ENCODE data around the gene G6PC3. TPM values are rescaled to one million over a fixed set of nuclear protein-coding genes. Genes with fewer than 3 reads are reported as not detected.

The G6PC3 gene
- total and polyA plus RNA-seq, 2 of the 4 experiments (the other 2 are of a cell fraction), result 20.4 to 107 TPM

- Histone ChIP-seq H4K8ac (ENCODE audit: low read depth in 2 of 2, low read length in 2 of 2) (no peak overlapping the region), H3K79me1 (ENCODE audit: low read depth in 1 of 2, low read length in 2 of 2) (peaks cover 16 to 65% of the 10 kb centered on the region in 2 experiments; a peak in 3 of 4 replicates), H3K56ac (ENCODE audit: extremely low read depth, insufficient read depth, low read length) (no peak overlapping the region), H3K9me1 (ENCODE audit: insufficient read depth, low read length) (peaks cover 6% of the 10 kb centered on the region), H2BK120ac (ENCODE audit: low read depth, low read length) (no peak overlapping the region), H3K18ac (ENCODE audit: low read depth, low read length) (no peak overlapping the region), H3K9ac (ENCODE audit: low read depth, low read length) (no peak overlapping the region), H3K4ac (ENCODE audit: low read depth, low read length) (no peak overlapping the region), H4K5ac (ENCODE audit: low read depth, low read length) (no peak overlapping the region), H4K91ac (ENCODE audit: insufficient read depth, low read depth, low read length) (no peak overlapping the region), H3K27me3 (ENCODE audit: control insufficient read depth, insufficient read depth, low read length) (no peaks in the 10 kb centered on the region), H3K27ac (ENCODE audit: insufficient read depth, low read length) (no peak overlapping the region), H2BK15ac (ENCODE audit: low read depth, low read length) (no peak overlapping the region), H4K20me1 (ENCODE audit: insufficient read depth, low read length) (0 out of 2 replicates have a peak, but pooled peaks cover 6% of the 10 kb centered on the region), H2AFZ (replicated peaks; ENCODE audit: low read length, poor library complexity) (no peak overlapping the region), H3K23ac (ENCODE audit: low read depth, low read length) (no peak overlapping the region), H3K4me2 (ENCODE audit: low read depth, low read length) (no peak overlapping the region), H3K36me3 (ENCODE audit: control insufficient read depth, insufficient read depth, low read length) (peaks cover 36% of the 10 kb centered on the region), H2BK20ac (ENCODE audit: low read depth, low read length) (no peak overlapping the region), H3K4me3 (ENCODE audit: insufficient read depth, low read depth, low read length) (no peak overlapping the region), H3K9me3 (ENCODE audit: control insufficient read depth, insufficient read depth, low read length) (no peaks in the 10 kb centered on the region), H2AK9ac (replicated peaks; ENCODE audit: low read depth, low read length, poor library complexity) (peak overlapping the region; percentile 18), H3K14ac (replicated peaks; ENCODE audit: low read depth, low read length) (no peak overlapping the region), H2AK5ac (ENCODE audit: low read depth, low read length) (no peak overlapping the region), H3K4me1 (ENCODE audit: control insufficient read depth, insufficient read depth, low read length) (peaks cover 24% of the 10 kb centered on the region), H2BK5ac (ENCODE audit: low read depth, low read length, poor library complexity, severe bottlenecking) (no peak overlapping the region)
- DNase-seq, result peak; percentile 39
- in situ Hi-C loops (cut with MboI; ENCODE audit: low sequenced_read_pairs) (no loop called here), dilution Hi-C loops (cut with HindIII; ENCODE audit: low sequenced_read_pairs, unreplicated experiment) (no loop called here), intact Hi-C loops (cut with micrococcal nuclease) (no loop called here)
- POLR2A ChIA-PET (ENCODE audit: unreplicated experiment), result no interaction called here
- TF ChIP-seq SMC3 (IDR thresholded peaks at IDR 0.05; ENCODE audit: low read depth, low read length) (no peak), CTCF (conservative IDR thresholded peaks at IDR 0.05; ENCODE audit: low read depth, low read length) (0 out of 2 replicates have a peak, but pooled peaks have one; percentile 5), BHLHE40 (IDR thresholded peaks at IDR 0.05; ENCODE audit: low read depth, low read length) (no peak), MAFK (IDR thresholded peaks at IDR 0.05; ENCODE audit: low read depth, low read length) (no peak)
- 54% methylated on average over 3 of the region's 9 CpGs; no CpG with 5 or more reads in 1 of the 2 experiments for WGBS, 2 experiments (ENCODE audit: extremely low coverage in 2 of 2, insufficient read length in 1 of 2)
- ATAC-seq (ENCODE audit: low read depth), result no peak
- CTCF ChIA-PET, result interaction anchor here (0.9 kb wide), 1 partner anchor 42 kb away, joined by 5 read pairs; no protein-coding TSS in a partner anchor
- no TSS peak for BruUV-seq (replicated peaks)
These were observed 3.8 kb downstream of the G6PC3 start for GRCh38 chr17:44074231-44074910.

All from IMR-90 (cell line).